IMR-90 (cell line): Measurements from ENCODE around the gene MMAB. TPM values are rescaled to one million over a fixed set of nuclear protein-coding genes. Genes with fewer than 3 reads are reported as not detected.

ENCODE experiments used
- ATAC-seq: fragments of 200-7000 bp; cut with Tn5 transposase; 2 replicates; pipeline ENCODE4 v1.9.1; 2020; ENCODE audit warnings: low read depth, mild to moderate bottlenecking, moderate library complexity
- BruUV-seq: library from RNA; stranded (reverse); fragments of 400-500 nt; replicated peaks from 2 replicates; lab custom pipeline; 2021; lab: Mats Ljungman, UMichigan
- CTCF ChIA-PET: fragments of 300-600 bp; formaldehyde crosslinking; extraction: SDS; loops from one replicate; lab custom pipeline; 2021; ENCODE audit warnings: antibody characterized with exemption; lab: Yijun Ruan, JAX
- POLR2A ChIA-PET: fragments of 300-600 bp; sonication (Branson Sonifier 250); formaldehyde crosslinking; loops from one replicate; lab custom pipeline; 2022; ENCODE audit warnings: antibody characterized with exemption; ENCODE audit not compliant: unreplicated experiment; lab: Charles Lee
- DNase-seq: peaks from one replicate; pipeline ENCODE4 v3.0.0; 2013
- H2AFZ ChIP-seq: replicated peaks from 2 replicates; pipeline ENCODE3; 2013; ENCODE audit warnings: low read length, mild to moderate bottlenecking; ENCODE audit not compliant: poor library complexity
- H2AK5ac ChIP-seq: 2 replicates; pipeline ENCODE4 v1.6.1; 2013; ENCODE audit warnings: low read depth, low read length, inconsistent platforms
- H2AK9ac ChIP-seq: replicated peaks from 2 replicates; pipeline ENCODE3; 2013; ENCODE audit warnings: mild to moderate bottlenecking, low read depth, low read length, moderate library complexity; ENCODE audit not compliant: poor library complexity
- H2BK120ac ChIP-seq: 2 replicates; pipeline ENCODE4 v1.6.1; 2013; ENCODE audit warnings: low read depth, low read length, inconsistent platforms
- H2BK15ac ChIP-seq: 3 replicates; pipeline ENCODE4 v1.6.1; 2013; ENCODE audit warnings: low read depth, low read length, inconsistent platforms
- H2BK20ac ChIP-seq: 2 replicates; pipeline ENCODE4 v1.6.1; 2013; ENCODE audit warnings: low read depth, mild to moderate bottlenecking, inconsistent platforms, low read length, moderate library complexity
- H2BK5ac ChIP-seq: 2 replicates; pipeline ENCODE4 v1.6.1; 2013; ENCODE audit warnings: mild to moderate bottlenecking, low read depth, low read length, inconsistent platforms; ENCODE audit not compliant: poor library complexity, severe bottlenecking
- H3K14ac ChIP-seq: replicated peaks from 2 replicates; pipeline ENCODE4 v1.6.1; 2013; ENCODE audit warnings: low read depth, low read length, inconsistent platforms
- H3K18ac ChIP-seq: 2 replicates; pipeline ENCODE4 v1.6.1; 2013; ENCODE audit warnings: low read depth, low read length, control low read depth
- H3K23ac ChIP-seq: 2 replicates; pipeline ENCODE4 v1.6.1; 2013; ENCODE audit warnings: low read depth, low read length, inconsistent platforms
- H3K27ac ChIP-seq: 2 replicates; pipeline ENCODE4 v1.5.1; 2013; ENCODE audit warnings: mild to moderate bottlenecking, control low read depth, low read length; ENCODE audit not compliant: insufficient read depth
- H3K27me3 ChIP-seq: 2 replicates; pipeline ENCODE4 v1.6.1; 2013; ENCODE audit warnings: low read length; ENCODE audit not compliant: control insufficient read depth, insufficient read depth
- H3K36me3 ChIP-seq: 2 replicates; pipeline ENCODE4 v1.6.1; 2013; ENCODE audit warnings: low read length, mixed read lengths; ENCODE audit not compliant: control insufficient read depth, insufficient read depth
- H3K4ac ChIP-seq: 2 replicates; pipeline ENCODE4 v1.6.1; 2013; ENCODE audit warnings: low read depth, low read length, inconsistent platforms
- H3K4me1 ChIP-seq: 2 replicates; pipeline ENCODE4 v1.6.1; 2013; ENCODE audit warnings: low read length, mixed read lengths; ENCODE audit not compliant: control insufficient read depth, insufficient read depth
- H3K4me2 ChIP-seq: 2 replicates; pipeline ENCODE4 v1.6.1; 2013; ENCODE audit warnings: low read depth, mild to moderate bottlenecking, control low read depth, low read length, moderate library complexity
- H3K4me3 ChIP-seq: 2 replicates; pipeline ENCODE4 v1.5.1; 2013; ENCODE audit warnings: low read depth, mild to moderate bottlenecking, control low read depth, low read length, moderate library complexity; ENCODE audit not compliant: insufficient read depth
- H3K56ac ChIP-seq: 2 replicates; pipeline ENCODE4 v1.6.1; 2013; ENCODE audit warnings: low read length, inconsistent platforms; ENCODE audit not compliant: insufficient read depth; ENCODE audit errors: extremely low read depth
- H3K79me1 ChIP-seq, 2 experiments: 2 replicates each; pipeline ENCODE4 v1.6.1; 2013; ENCODE audit warnings: low read length in 2 of 2, inconsistent platforms in 1 of 2, low read depth in 1 of 2
- H3K9ac ChIP-seq: 2 replicates; pipeline ENCODE4 v1.6.1; 2013; ENCODE audit warnings: low read depth, low read length, control low read depth
- H3K9me1 ChIP-seq: 2 replicates; pipeline ENCODE4 v1.6.1; 2013; ENCODE audit warnings: low read length, inconsistent platforms; ENCODE audit not compliant: insufficient read depth
- H3K9me3 ChIP-seq: 2 replicates; pipeline ENCODE4 v1.6.1; 2013; ENCODE audit warnings: low read length; ENCODE audit not compliant: control insufficient read depth, insufficient read depth
- H4K20me1 ChIP-seq: 2 replicates; pipeline ENCODE4 v1.6.1; 2013; ENCODE audit warnings: low read length, inconsistent platforms; ENCODE audit not compliant: insufficient read depth
- H4K5ac ChIP-seq: 2 replicates; pipeline ENCODE4 v1.6.1; 2013; ENCODE audit warnings: mild to moderate bottlenecking, low read depth, low read length, control low read depth
- H4K8ac ChIP-seq, 2 experiments: 2 replicates each; pipeline ENCODE4 v1.6.1; 2013; ENCODE audit warnings: low read depth in 2 of 2, low read length in 2 of 2, control low read depth in 1 of 2, inconsistent platforms in 1 of 2
- H4K91ac ChIP-seq: 2 replicates; pipeline ENCODE4 v1.6.1; 2013; ENCODE audit warnings: low read depth, low read length, inconsistent platforms; ENCODE audit not compliant: insufficient read depth
- BHLHE40 ChIP-seq: fragments of 150-350 bp; IDR thresholded peaks from 2 replicates; pipeline ENCODE4 v1.6.1; 2016; ENCODE audit warnings: mild to moderate bottlenecking, low read depth, low read length
- CEBPB ChIP-seq: IDR thresholded peaks from 2 replicates; pipeline ENCODE4 v1.6.1; 2012; ENCODE audit warnings: low read depth, low read length, improper control_type of control experiment
- CHD1 ChIP-seq: IDR thresholded peaks from 2 replicates; pipeline ENCODE4 v1.6.1; 2012; ENCODE audit warnings: low read depth, low read length, improper control_type of control experiment
- FOS ChIP-seq: fragments of 150-350 bp; IDR thresholded peaks from 2 replicates; pipeline ENCODE4 v1.6.1; 2016; ENCODE audit warnings: low read depth, low read length
- MAFK ChIP-seq: IDR thresholded peaks from 2 replicates; pipeline ENCODE4 v1.6.1; 2012; ENCODE audit warnings: low read depth, low read length, improper control_type of control experiment
- MAZ ChIP-seq: IDR thresholded peaks from 2 replicates; pipeline ENCODE4 v1.6.1; 2012; ENCODE audit warnings: low read depth, mild to moderate bottlenecking, low read length, improper control_type of control experiment, moderate library complexity, borderline replicate concordance
- MXI1 ChIP-seq: IDR thresholded peaks from 2 replicates; pipeline ENCODE4 v1.6.1; 2012; ENCODE audit warnings: low read depth, mild to moderate bottlenecking, low read length, moderate library complexity, borderline replicate concordance
- NFE2L2 ChIP-seq: fragments of 150-350 bp; IDR thresholded peaks from 2 replicates; pipeline ENCODE4 v1.6.1; 2016; ENCODE audit warnings: low read depth, mild to moderate bottlenecking, low read length
- POLR2A ChIP-seq: IDR thresholded peaks from 2 replicates; pipeline ENCODE4 v1.6.1; 2012; ENCODE audit warnings: mild to moderate bottlenecking, low read depth, low read length
- RAD21 ChIP-seq: IDR thresholded peaks from 2 replicates; pipeline ENCODE4 v1.6.1; 2012; ENCODE audit warnings: low read length, improper control_type of control experiment
- RCOR1 ChIP-seq: IDR thresholded peaks from 2 replicates; pipeline ENCODE4 v1.6.1; 2012; ENCODE audit warnings: mild to moderate bottlenecking, low read length, improper control_type of control experiment; ENCODE audit not compliant: insufficient replicate concordance
- RFX5 ChIP-seq: IDR thresholded peaks from 2 replicates; pipeline ENCODE4 v1.8.0; 2012; ENCODE audit warnings: low read depth, mild to moderate bottlenecking, low read length, moderate library complexity
- SMC3 ChIP-seq: fragments of 150-350 bp; IDR thresholded peaks from 2 replicates; pipeline ENCODE4 v1.6.1; 2016; ENCODE audit warnings: low read depth, mild to moderate bottlenecking, antibody characterized with exemption, low read length, moderate library complexity
- WGBS, 2 experiments: methylation state at CpG; one replicate each; pipeline versions ENCODE4 v1.1.5 to v1.1.7; 2013; ENCODE audit warnings: missing lambda C conversion rate in 2 of 2; ENCODE audit not compliant: insufficient read length in 1 of 2; ENCODE audit errors: extremely low coverage in 2 of 2; 5-methylcytosine and 5-hydroxymethylcytosine counted together
- dilution Hi-C: fragments of 300-500 bp; cut with HindIII; formaldehyde crosslinking; loops from one replicate; pipeline ENCODE4 v1.14.3; 2018; ENCODE audit warnings: low sequenced_read_pairs; ENCODE audit not compliant: unreplicated experiment
- in situ Hi-C: fragments of 300-500 bp; cut with MboI; formaldehyde crosslinking; loops from 3 replicates; pipeline ENCODE4 v1.14.3; 2019; ENCODE audit warnings: low sequenced_read_pairs, inconsistent platforms, mixed read lengths
- intact Hi-C: fragments of 100-400 bp; cut with micrococcal nuclease; formaldehyde crosslinking; loops from 2 replicates; pipeline ENCODE4 v1.10.0; 2022
- polyA plus RNA-seq, 3 experiments: library from polyadenylated mRNA; depleted of rRNA; stranded (reverse); fragments of >200 nt; gene quantifications; 2 replicates each; pipeline ENCODE4 v1.2.3, GENCODE V29; 2012; ENCODE audit warnings: low replicate concordance in 1 of 3
- total RNA-seq: library from RNA; depleted of rRNA; stranded (reverse); fragments of >200 nt; gene quantifications from 2 replicates; pipeline ENCODE4 v1.2.3, GENCODE V29; 2012
- TF ChIP-seq, protein P1 (sequence below): fragments of 150-350 bp; IDR thresholded peaks from 2 replicates; pipeline ENCODE4 v1.6.1; 2016; ENCODE audit warnings: low read depth, mild to moderate bottlenecking, low read length, moderate library complexity, borderline replicate concordance
- TF ChIP-seq, protein P2 (sequence below): fragments of 150-350 bp; IDR thresholded peaks from 2 replicates; pipeline ENCODE4 v1.6.1; 2017; ENCODE audit warnings: mild to moderate bottlenecking, antibody characterized with exemption, low read length, low read depth
- TF ChIP-seq, protein P3 (sequence below): conservative IDR thresholded peaks from 2 replicates; pipeline ENCODE4 v1.5.1; 2012; ENCODE audit warnings: mild to moderate bottlenecking, low read depth, low read length, improper control_type of control experiment

Gene MMAB
- total and polyA plus RNA-seq, 2 of the 4 experiments (the other 2 are of a cell fraction) = 16.5 to 16.9 TPM

DNA sequence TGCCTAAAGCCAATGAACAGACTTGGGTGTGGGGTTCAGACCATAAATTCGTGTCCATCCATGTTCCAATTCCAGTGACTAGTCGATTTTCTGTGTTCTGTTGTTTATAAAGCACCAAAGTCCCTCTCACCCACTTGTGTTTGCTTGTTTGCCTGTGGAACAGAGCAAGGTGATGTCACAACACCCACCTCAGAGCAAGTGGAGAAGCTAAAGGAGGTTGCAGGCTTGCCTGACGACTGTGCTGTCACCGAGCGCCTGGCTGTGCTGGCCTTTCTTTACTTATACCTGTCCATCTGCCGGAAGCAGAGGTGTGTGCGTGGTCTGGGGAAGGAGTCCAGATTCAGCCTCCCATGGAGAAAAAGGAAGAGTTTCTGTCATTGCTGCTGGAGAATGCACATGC, 6.3 kb upstream of the MMAB start:
- no peak overlapping the region for H4K8ac ChIP-seq
- no peaks in the 10 kb centered on the region for H3K27me3 ChIP-seq
- H3K27ac ChIP-seq = no peak overlapping the region
- H3K9me1 ChIP-seq = 0 out of 2 replicates have a peak, but pooled peaks cover 6% of the 10 kb centered on the region
- dilution Hi-C loops = no loop called here
- no peaks in the 10 kb centered on the region for H3K9me3 ChIP-seq
- no peak overlapping the region for H2BK120ac ChIP-seq
- BruUV-seq = no TSS peak
- H3K4me3 ChIP-seq = no peak overlapping the region
- no peak overlapping the region for H4K91ac ChIP-seq
- in situ Hi-C loops = no loop called here
- DNase-seq = no peak
- peaks cover 11% of the 10 kb centered on the region for H3K36me3 ChIP-seq
- H3K4me2 ChIP-seq = no peak overlapping the region
- WGBS, 2 experiments = no CpG with 5 or more reads among the region's 7 CpGs
- H3K23ac ChIP-seq = no peak overlapping the region
- no peak for ATAC-seq
- H2BK15ac ChIP-seq = no peak overlapping the region
- H2BK5ac ChIP-seq = no peak overlapping the region
- H2AFZ ChIP-seq = no peak overlapping the region
- H2AK9ac ChIP-seq = no peak overlapping the region
- H3K56ac ChIP-seq = no peak overlapping the region
- no peak overlapping the region for H4K5ac ChIP-seq
- H3K18ac ChIP-seq = no peak overlapping the region
- H4K20me1 ChIP-seq = no peaks in the 10 kb centered on the region
- no peaks in the 10 kb centered on the region; a peak in 1 of 4 replicates for H3K79me1 ChIP-seq
- H3K14ac ChIP-seq = no peak overlapping the region
- no peak overlapping the region for H3K4ac ChIP-seq
- H2BK20ac ChIP-seq = no peak overlapping the region
- intact Hi-C loops = no loop called here
- H2AK5ac ChIP-seq = no peak overlapping the region
- ChIA-PET CTCF (no interaction called here), POLR2A (no interaction called here)
- H3K4me1 ChIP-seq = no peaks in the 10 kb centered on the region
- TF ChIP-seq, protein P1, sequence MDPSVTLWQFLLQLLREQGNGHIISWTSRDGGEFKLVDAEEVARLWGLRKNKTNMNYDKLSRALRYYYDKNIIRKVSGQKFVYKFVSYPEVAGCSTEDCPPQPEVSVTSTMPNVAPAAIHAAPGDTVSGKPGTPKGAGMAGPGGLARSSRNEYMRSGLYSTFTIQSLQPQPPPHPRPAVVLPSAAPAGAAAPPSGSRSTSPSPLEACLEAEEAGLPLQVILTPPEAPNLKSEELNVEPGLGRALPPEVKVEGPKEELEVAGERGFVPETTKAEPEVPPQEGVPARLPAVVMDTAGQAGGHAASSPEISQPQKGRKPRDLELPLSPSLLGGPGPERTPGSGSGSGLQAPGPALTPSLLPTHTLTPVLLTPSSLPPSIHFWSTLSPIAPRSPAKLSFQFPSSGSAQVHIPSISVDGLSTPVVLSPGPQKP = no peak
- TF ChIP-seq MAFK (no peak), SMC3 (no peak), MAZ (no peak), RCOR1 (no peak), FOS (no peak), NFE2L2 (no peak), CEBPB (no peak), RAD21 (no peak), CHD1 (no peak), MXI1 (no peak), POLR2A (no peak), BHLHE40 (no peak), RFX5 (no peak)
- TF ChIP-seq, protein P2, sequence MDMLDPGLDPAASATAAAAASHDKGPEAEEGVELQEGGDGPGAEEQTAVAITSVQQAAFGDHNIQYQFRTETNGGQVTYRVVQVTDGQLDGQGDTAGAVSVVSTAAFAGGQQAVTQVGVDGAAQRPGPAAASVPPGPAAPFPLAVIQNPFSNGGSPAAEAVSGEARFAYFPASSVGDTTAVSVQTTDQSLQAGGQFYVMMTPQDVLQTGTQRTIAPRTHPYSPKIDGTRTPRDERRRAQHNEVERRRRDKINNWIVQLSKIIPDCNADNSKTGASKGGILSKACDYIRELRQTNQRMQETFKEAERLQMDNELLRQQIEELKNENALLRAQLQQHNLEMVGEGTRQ = no peak
- TF ChIP-seq, protein P3, sequence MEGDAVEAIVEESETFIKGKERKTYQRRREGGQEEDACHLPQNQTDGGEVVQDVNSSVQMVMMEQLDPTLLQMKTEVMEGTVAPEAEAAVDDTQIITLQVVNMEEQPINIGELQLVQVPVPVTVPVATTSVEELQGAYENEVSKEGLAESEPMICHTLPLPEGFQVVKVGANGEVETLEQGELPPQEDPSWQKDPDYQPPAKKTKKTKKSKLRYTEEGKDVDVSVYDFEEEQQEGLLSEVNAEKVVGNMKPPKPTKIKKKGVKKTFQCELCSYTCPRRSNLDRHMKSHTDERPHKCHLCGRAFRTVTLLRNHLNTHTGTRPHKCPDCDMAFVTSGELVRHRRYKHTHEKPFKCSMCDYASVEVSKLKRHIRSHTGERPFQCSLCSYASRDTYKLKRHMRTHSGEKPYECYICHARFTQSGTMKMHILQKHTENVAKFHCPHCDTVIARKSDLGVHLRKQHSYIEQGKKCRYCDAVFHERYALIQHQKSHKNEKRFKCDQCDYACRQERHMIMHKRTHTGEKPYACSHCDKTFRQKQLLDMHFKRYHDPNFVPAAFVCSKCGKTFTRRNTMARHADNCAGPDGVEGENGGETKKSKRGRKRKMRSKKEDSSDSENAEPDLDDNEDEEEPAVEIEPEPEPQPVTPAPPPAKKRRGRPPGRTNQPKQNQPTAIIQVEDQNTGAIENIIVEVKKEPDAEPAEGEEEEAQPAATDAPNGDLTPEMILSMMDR = no peak
- no peak overlapping the region for H3K9ac ChIP-seq
